Hypothalamus (tissue), 51 donors: ENCODE measurements around the gene PI4KA.
A peak's percentile ranks its signal among the peaks of the same experiment; 100 is the strongest.
"Not testable (repeated sequence)": the region's sequence is repeated elsewhere in the genome, so short reads cannot be mapped to it uniquely, and the experiment has no call there.

ENCODE experiments used
- DNase-seq, 51 donors: peaks; one replicate each; lab custom pipeline; 2025; lab: John Stamatoyannopoulos, UW

The PI4KA gene

GRCh38 chr22:20781272-20781990 lies 77.2 kb downstream of the PI4KA start:
- DNase-seq = no peak

GRCh38 chr22:20779818-20780158 lies 78.8 kb downstream of the PI4KA start:
- no peak for DNase-seq

- peak in 1 of 51 donors; percentile 28 for DNase-seq
Observed at GRCh38 chr22:20779014-20779817, 79.4 kb downstream of the PI4KA start.

GRCh38 chr22:20777420-20778177 lies 81.0 kb downstream of the PI4KA start:
- DNase-seq = no peak

- no peak for DNase-seq
Observed at GRCh38 chr22:20776624-20777405, 81.8 kb downstream of the PI4KA start.

GRCh38 chr22:20775342-20775895 lies 83.2 kb downstream of the PI4KA start:
- DNase-seq = no peak

GRCh38 chr22:20774882-20775281 lies 83.7 kb downstream of the PI4KA start:
- no peak for DNase-seq

GRCh38 chr22:20773793-20774212 lies 84.8 kb downstream of the PI4KA start, which contains the start of gene SERPIND1:
SERPIND1 (plus strand) TSS chr22:20774113; CDS start chr22:20779313, 5,200 bp downstream.
- DNase-seq = no peak

GRCh38 chr22:20771918-20772625 lies 86.5 kb downstream of the PI4KA start:
- peak in 1 of 51 donors; percentile 12 for DNase-seq

GRCh38 chr22:20769496-20769826 lies 89.2 kb downstream of the PI4KA start:
- DNase-seq = not testable (repeated sequence)

- no peak for DNase-seq
Observed at GRCh38 chr22:20766530-20766929, 92.1 kb downstream of the PI4KA start.

GRCh38 chr22:20765938-20766337 lies 92.7 kb downstream of the PI4KA start:
- no peak for DNase-seq

- no peak for DNase-seq
Observed at GRCh38 chr22:20764729-20765128, 93.9 kb downstream of the PI4KA start.

- DNase-seq = no peak
Observed at GRCh38 chr22:20764471-20764720, 94.2 kb downstream of the PI4KA start.

- no peak for DNase-seq
Observed at GRCh38 chr22:20763630-20764470, 94.8 kb downstream of the PI4KA start.

GRCh38 chr22:20762233-20762796 lies 96.3 kb downstream of the PI4KA start:
- DNase-seq = no peak

- no peak for DNase-seq
Observed at GRCh38 chr22:20761536-20761935, 97.1 kb downstream of the PI4KA start.

- DNase-seq = no peak
Observed at GRCh38 chr22:20760084-20760483, 98.5 kb downstream of the PI4KA start.

- DNase-seq = no peak
Observed at GRCh38 chr22:20758688-20759087, 99.9 kb downstream of the PI4KA start.
